Ishikawa (cell line): Measurements from ENCODE around the gene THOC5.
A peak's percentile ranks its signal among the peaks of the same experiment; 100 is the strongest.

Experiments used
- CEBPB ChIP-seq: IDR thresholded peaks from 2 replicates; pipeline ENCODE4 v1.6.1; 2012
- CREB1 ChIP-seq: IDR thresholded peaks from 2 replicates; pipeline ENCODE4 v1.6.1; 2012; ENCODE audit warnings: low read depth
- EGR1 ChIP-seq: IDR thresholded peaks from 2 replicates; pipeline ENCODE4 v1.6.1; 2012
- EP300 ChIP-seq: IDR thresholded peaks from 2 replicates; pipeline ENCODE4 v1.6.1; 2012; ENCODE audit warnings: borderline replicate concordance
- FOXM1 ChIP-seq: IDR thresholded peaks from 2 replicates; pipeline ENCODE4 v1.6.1; 2012; ENCODE audit warnings: low read depth, borderline replicate concordance
- MAX ChIP-seq: IDR thresholded peaks from 2 replicates; pipeline ENCODE4 v1.6.1; 2012
- NFIC ChIP-seq: IDR thresholded peaks from 2 replicates; pipeline ENCODE4 v1.6.1; 2012
- RAD21 ChIP-seq: IDR thresholded peaks from 2 replicates; pipeline ENCODE4 v1.6.1; 2012; ENCODE audit warnings: low read depth
- REST ChIP-seq: IDR thresholded peaks from 2 replicates; pipeline ENCODE4 v1.6.1; 2012; ENCODE audit warnings: low read depth, mild to moderate bottlenecking
- TAF1 ChIP-seq: IDR thresholded peaks from 2 replicates; pipeline ENCODE4 v1.6.1; 2012; ENCODE audit warnings: low read depth, mild to moderate bottlenecking
- TCF12 ChIP-seq: IDR thresholded peaks from 2 replicates; pipeline ENCODE4 v1.6.1; 2012; ENCODE audit warnings: low read depth
- TEAD4 ChIP-seq: IDR thresholded peaks from 2 replicates; pipeline ENCODE4 v1.6.1; 2012
- USF1 ChIP-seq: IDR thresholded peaks from 2 replicates; pipeline ENCODE4 v1.6.1; 2012
- YY1 ChIP-seq: IDR thresholded peaks from 2 replicates; pipeline ENCODE4 v1.6.1; 2012; ENCODE audit warnings: low read depth
- ZBTB7A ChIP-seq: IDR thresholded peaks from 2 replicates; pipeline ENCODE4 v1.6.1; 2012; ENCODE audit warnings: low read depth

The THOC5 gene

GRCh38 chr22:29478326-29479276, 75.0 kb downstream of the THOC5 start:
- no peak for TF ChIP-seq CEBPB
- no peak for TF ChIP-seq MAX
- TF ChIP-seq EP300: no peak
- no peak for TF ChIP-seq FOXM1
- TF ChIP-seq USF1: 0 out of 2 replicates have a peak, but pooled peaks have one; percentile 7
- 0 out of 2 replicates have a peak, but pooled peaks have one; percentile 6 for TF ChIP-seq TEAD4
- peak; percentile 28; the same call in 1 of the 2 replicates for TF ChIP-seq NFIC
- peak; percentile 51 for TF ChIP-seq TCF12
- TF ChIP-seq CREB1: no peak
- TF ChIP-seq ZBTB7A: peak; percentile 76
- TF ChIP-seq TAF1: no peak
- TF ChIP-seq YY1: no peak
- TF ChIP-seq RAD21: no peak
- TF ChIP-seq REST: peak; percentile 97
- TF ChIP-seq EGR1: no peak

- TF ChIP-seq RAD21 (no peak), MAX (no peak), TAF1 (no peak), CREB1 (no peak), CEBPB (no peak), FOXM1 (no peak), NFIC (no peak), REST (no peak), YY1 (no peak), TEAD4 (no peak), EP300 (no peak), EGR1 (no peak), USF1 (no peak), ZBTB7A (no peak)
These were observed 75.7 kb downstream of the THOC5 start for GRCh38 chr22:29477723-29478318.

GRCh38 chr22:29476116-29476515, 77.4 kb downstream of the THOC5 start:
- TF ChIP-seq TCF12: no peak
- TF ChIP-seq ZBTB7A: no peak
- TF ChIP-seq TEAD4: no peak
- TF ChIP-seq CREB1: no peak
- TF ChIP-seq REST: peak; percentile 90
- no peak for TF ChIP-seq EGR1
- no peak for TF ChIP-seq USF1
- TF ChIP-seq EP300: no peak
